GM18517 (cell line): ENCODE data around the gene DRC7.
A peak's percentile ranks its signal among the peaks of the same experiment; 100 is the strongest.

Experiments used
- ATAC-seq: cut with Tn5 transposase; IDR thresholded peaks from one replicate; pipeline ENCODE4 v1.9.1; 2021; ENCODE audit warnings: mild to moderate bottlenecking, moderate library complexity; ENCODE audit not compliant: unreplicated experiment

The DRC7 gene

DNA sequence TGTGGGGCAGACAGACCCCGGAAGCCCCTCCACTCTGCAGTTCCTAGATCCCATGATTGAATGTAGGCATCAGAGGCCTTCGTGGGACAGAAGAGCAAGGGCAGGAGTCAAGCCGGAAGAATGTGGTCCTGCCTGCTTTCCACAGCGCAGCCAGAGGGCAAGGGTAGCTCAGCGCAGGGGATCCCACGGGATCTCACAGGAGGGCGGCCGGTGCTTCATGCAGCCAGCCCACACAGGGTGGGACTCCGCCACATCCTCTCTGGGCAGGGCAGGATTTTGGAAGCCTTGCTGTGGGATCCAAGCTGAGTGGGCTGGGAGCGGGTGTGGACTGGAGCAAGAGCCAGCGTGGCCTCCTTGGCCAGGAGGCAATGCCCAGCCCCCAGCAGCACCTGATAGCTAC, 54.0 kb downstream of the DRC7 start:
- no peak for ATAC-seq

DNA sequence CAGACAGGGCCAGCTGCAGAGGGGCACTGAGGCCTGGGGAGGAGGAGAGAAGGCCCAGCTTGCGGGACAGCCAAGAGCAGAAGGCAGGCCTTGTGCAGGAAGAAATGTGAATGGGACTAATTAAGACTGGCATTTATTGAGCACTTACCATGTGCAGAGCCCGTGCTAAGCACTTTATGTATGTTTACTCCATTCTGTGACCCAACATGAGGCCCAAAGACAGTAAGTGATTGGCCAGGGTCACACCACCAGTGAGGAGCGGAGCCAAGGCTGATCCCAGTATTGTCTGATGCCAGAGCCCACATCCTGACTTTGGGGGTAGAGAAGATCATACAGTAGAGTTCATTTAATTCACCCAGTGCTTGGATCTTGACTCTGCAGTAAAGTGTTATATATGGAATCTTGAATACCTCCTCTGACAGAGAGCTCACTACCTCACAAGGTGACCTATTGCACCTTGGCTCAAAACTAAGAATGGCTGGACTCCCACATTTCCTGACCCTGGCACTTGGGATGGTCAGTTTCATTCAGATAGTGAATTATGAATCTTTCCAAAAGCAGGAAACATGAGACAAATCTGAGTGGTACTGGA, 54.6 kb downstream of the DRC7 start:
- no peak for ATAC-seq

DNA sequence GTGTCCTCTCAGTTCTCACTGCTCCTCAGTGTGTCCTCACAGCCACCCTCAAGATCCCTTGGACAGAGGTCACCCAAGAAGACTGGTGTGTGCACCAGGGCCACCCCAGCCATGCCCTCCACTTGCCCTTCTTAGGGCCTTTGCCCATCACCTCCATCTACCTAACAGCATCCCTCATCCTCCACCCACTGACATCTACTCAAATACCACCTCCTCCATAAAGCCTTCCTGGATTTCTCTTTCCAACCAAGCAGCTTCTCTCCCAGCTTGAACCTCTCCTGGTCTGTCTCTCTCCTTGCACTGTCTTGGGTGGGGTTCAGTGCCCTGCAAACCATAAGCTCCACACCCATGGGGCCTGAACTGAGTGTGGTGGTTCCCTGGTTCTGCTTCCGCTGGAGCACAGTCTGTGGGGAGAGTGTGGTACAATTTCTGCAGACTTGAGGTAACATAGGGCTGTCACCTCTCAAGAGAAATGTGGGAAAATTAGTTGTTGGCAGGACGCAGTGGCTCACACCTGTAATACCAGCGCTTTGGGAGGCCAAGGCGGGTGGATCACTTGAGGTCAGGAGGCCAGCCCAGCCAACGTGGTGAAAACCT, 55.3 kb downstream of the DRC7 start:
- no peak for ATAC-seq

DNA sequence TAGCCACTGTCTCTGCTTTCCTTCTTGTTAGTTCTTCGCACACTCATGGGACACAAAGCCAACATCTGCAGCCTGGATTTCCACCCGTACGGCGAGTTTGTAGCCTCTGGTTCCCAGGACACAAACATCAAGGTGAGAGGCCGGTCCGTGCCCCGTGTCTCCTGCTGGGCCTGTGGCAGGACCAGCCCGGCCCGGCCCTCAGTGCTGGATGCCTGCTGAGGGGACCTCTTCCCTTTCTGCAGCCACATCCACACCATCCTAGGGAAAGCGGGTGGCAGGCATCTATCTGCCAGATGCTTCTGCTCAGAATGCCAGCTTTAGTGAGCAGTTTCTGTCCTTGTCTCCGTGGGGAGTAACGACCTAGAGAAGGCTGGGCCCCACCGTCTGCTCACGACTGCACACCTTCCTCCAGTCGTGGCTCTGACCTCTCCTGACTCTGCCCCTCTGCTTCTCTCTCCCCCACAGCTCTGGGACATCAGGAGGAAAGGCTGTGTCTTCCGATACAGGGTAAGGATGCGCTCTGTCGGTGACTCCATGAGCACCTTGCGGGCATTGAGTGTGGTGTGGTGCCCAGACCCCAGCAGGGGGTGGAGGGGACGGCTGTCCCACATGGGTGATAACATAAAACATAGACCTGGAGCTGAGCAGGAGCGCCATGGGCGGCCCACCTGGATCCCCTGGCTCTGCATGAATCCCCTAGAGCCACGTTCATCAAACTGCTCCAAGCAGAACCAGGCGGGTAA, 56.4 kb downstream of the DRC7 start:
- no peak for ATAC-seq

DNA sequence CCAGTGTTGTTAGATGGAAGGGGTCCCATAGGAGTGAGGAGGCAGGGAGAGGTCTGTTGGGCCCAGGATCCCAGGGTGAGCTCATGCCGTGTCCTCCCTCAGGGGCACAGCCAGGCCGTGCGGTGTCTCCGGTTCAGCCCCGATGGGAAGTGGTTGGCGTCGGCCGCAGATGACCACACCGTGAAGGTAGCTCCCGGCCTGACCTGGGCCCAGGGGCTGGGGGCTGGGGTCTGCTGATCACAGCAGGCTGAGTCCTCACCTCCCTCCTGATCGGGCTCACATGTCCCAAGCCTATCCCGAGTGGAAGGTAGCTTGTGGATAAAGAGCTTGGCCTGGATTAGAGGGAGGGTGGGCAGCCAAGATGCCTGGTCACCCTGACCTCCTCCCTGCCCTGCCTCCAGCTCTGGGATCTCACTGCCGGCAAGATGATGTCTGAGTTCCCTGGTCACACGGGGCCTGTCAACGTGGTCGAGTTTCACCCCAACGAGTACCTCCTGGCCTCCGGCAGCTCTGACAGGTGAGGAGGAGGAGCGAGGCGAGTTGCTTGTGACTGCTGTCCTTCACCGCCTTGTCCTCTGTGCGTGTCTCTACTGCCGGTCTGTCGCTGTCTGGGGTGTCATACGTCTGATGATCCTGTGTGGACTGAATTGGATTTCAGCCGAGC, 57.1 kb downstream of the DRC7 start:
- no peak for ATAC-seq

DNA sequence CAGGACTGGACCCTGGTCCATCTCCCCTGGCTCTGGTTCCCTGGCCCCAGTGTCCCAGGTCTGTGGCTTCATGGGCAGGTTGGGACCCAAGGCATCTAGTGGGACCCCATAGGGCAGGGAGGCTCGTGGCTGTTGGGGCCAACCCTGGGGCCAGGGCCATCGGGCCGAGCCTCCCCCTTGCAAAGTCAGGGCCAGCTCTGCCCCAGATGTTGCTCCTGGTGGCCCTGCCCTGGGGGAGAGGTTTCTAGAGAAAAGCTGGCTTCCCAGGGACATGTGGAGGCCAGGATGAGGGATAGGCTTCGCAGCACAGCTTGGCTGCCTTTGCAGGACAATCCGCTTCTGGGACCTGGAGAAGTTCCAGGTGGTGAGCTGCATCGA, 57.6 kb downstream of the DRC7 start:
- no peak for ATAC-seq

DNA sequence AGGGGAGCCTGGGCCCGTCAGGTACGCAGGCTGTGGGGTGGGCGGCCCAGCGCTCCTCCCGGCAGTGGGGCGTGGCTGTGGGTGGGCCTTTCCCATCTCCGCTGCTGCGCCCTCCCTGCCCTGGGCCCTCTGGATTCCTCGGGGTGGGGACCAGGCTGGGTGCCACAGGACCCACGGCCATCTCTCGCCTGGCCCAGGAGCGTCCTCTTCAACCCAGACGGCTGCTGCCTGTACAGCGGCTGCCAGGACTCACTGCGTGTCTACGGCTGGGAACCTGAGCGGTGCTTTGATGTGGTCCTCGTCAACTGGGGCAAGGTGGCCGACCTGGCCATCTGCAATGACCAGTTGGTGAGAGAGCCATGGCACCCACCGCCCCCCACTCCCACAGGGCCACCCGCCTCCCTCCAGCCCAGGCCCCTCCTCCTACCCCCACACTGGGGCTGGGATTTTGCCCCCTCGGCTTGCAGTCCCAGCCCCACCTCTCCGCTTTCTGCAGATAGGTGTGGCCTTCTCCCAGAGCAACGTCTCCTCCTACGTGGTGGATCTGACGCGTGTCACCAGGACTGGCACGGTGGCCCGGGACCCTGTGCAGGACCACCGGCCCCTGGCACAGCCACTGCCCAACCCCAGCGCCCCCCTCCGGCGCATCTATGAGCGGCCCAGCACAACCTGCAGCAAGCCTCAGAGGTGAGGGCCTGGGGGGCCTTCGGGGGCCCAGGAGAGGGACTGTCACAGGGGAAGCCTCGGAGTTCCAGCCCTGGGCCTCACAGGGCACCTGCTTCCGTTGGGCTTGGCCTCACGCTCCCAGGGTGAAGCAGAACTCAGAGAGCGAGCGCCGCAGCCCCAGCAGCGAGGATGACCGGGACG, 58.2 kb downstream of the DRC7 start:
- no peak for ATAC-seq

DNA sequence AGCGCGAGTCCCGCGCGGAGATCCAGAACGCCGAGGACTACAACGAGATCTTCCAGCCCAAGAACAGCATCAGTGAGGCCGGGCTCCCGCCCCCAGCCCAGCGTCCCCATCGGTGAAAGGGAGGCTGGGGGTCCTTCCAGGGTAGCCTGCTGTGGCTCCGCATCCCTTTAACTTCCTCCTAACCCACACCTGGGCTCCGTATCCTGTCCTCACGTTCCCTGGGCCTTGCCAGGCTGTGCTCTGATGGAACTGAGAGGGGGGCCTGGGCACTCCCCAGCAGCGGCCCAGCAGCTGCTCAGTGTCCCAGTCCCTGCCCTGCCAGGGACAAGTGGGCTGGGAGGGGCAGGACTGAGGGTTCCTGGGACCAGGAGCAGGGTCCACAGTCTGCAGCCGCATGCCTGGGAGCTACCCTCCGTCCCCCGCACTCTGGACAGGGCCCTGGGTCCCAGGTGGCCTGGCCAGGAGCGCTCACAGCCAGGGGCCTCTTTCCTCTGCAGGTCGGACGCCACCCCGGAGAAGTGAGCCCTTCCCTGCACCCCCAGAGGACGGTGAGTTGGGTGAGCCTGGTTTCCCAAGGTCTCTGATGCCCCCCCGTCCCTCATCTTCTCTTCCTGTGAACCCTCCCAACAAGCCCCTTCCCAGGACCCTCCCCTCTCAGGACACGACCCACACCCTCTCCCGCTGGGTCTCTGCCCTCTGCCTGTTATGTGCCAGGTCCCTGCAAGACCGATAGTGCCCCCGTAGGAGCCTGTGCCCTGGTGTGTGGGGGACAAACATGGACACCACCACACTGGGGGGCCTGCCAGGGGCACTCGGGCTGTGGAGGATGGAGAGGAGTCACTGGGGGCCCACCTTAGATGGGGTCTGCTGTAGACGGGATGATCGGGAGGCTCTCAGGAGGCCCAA, 59.1 kb downstream of the DRC7 start:
- ATAC-seq: no peak

DNA sequence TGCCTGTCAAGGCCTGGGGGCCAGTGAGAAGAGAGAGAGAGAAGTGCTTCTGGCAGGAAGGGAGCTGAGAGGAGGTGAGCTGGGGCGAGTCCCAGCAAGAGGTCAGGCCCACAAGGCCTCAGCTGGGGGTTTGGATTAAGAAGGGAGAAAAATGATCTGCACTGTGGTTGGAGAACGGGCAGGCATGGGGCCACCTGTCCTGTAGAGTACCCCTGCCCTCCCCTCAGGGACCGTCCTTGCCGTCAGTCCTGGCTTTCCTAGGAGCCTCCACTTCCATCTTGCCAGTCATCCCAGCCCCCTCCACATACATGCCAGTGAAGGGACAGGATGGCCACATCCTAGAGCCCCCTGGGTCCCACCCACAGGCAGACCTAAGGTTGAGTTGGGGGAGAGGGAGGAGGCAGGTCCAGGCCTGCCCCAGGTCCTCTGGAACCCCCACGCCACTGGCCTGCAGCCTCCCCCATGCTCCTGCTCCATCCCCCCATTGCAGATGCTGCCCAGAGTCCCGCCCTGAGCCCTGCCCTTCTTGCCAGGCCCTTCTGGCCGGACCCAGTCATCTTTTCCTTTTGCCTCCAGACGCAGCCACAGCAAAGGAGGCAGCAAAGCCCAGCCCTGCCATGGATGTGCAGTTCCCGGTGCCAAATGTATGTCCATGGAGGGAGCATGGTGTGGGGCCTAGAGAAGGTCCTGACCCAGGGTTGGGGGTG, 59.9 kb downstream of the DRC7 start:
- no peak for ATAC-seq

DNA sequence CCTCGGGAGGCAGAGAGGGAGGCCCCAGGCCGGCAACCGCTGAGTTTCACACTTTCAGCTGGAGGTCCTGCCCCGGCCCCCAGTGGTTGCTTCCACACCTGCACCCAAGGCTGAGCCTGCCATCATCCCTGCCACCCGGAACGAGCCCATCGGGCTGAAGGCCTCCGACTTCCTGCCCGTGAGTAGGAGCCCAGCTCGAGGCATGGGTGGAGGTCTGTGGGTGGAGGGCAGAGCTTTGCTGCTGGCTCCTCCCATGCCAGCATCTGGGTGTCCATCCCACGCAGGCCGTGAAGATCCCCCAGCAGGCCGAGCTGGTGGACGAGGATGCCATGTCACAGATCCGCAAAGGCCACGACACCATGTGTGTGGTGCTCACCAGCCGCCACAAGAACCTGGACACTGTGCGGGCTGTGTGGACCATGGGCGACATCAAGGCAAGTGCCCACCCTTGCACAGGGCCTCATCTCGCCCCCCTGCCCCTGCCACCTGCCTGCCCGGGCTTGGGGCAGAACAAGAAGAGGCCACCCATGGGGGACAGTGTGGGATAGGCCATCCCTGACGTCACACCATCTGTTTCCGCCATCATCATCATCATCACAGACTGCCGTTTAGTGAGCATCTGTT, 60.6 kb downstream of the DRC7 start:
- ATAC-seq: no peak

DNA sequence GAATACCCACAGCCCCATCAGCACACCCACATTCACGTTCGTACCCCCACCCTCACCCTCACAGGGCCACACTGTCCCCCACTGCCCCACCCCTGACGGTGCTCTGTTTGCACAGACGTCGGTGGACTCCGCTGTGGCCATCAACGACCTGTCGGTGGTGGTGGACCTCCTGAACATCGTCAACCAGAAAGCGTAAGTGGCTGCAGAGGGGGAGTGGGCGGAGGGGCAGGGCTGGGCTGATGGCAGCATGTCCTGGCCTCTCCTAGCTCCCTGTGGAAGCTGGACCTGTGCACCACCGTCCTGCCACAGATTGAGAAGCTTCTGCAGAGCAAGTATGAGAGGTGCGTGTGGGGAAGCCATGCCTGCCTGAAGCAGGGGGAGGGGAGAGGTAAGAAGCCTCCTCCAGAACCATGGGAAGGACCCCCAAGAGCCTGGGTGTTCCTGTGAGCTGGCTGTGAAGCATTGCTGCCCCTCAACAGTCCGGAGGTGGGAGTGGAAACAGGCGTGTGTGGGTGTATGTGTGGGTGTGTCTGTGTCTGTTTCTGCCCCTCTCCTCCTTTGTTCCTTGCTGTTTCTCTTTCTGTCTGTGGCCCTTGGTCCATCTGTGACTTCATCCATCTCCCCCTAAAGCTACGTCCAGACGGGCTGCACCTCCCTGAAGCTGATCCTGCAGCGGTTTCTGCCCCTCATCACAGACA, 61.3 kb downstream of the DRC7 start:
- ATAC-seq: no peak

DNA sequence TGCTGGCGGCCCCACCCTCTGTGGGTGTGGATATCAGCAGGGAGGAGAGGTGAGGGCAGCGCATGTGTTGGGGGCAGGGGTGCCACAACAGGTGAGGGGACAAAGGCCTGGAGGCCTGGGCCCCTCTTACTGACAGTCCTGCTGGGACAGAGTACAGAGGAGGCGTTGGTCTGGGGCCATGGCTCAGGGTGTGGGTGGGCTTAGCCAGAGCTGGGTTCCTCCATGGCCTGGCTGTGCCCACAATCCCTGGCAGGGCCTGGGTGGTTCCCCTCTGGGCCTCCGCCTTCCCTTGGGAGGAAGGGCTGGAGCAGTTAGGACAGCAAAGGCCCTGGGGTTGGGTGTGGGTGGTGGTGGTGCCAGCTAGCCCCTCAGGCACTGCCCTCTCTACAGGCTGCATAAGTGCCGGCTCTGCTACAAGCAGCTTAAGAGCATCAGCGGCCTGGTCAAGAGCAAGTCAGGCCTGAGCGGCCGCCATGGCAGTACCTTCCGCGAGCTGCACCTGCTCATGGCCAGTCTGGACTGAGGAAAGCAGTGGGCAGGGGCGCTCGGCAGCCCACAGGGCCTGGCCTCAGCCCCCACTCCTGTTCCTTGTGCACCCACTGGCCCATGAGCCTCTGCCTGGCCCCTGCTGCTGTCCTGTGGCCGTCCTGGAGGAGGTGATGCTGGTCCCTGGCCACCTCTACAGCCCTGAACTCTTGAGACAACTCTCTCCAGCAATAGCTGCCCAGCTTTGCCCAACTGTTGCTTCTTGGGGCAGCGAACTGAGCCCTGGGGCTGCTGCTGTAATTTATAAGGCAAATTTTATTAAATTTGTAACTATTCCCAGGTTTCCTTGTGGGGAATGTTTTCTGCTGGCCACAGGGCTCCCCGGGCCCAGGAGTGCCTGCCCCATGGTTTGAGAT, 62.1 kb downstream of the DRC7 start:
- peak; percentile 14 for ATAC-seq

DNA sequence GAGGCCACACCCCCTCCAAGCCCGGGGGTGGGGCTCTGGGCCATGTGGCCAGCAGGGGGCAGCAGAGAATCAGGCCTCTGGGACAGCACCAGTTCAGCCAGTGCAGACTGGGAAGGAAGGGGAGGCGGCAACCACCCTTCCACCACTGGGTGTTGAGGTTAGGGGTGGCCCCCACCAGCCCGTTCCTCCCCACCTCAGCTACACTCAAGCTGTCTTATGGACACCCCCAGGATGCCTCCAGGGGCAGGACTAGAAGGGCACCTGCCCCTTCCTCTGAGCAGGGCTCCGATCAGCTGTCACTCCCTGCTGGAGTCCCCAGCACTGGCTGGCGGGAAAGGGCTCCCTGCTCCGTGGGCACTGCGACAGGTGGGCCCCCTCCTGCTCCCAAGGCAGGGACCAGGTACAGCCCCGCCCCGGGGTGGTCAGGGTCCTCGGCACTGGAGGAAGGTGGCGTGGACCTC, 62.8 kb downstream of the DRC7 start:
- ATAC-seq: peak; percentile 87

DNA sequence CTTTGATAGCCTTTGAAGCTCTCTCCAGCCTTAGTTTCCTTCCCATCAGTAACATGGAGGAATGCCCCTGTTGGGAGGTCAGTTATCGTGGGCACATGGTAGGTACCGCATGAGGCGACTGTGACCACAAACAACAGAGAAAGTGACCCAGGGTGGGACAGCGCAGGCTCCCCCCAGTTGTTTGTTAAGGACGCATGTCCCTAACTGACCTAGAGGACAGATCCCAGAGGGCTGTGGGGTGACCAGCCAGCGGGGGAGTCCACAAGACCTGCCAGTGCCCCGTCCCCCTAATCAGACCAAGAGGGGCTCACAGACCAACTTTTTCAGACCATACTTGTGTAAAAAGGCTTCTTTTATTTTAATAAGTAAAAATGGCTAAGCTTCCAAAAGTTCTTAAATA, 63.3 kb downstream of the DRC7 start:
- ATAC-seq: no peak

DNA sequence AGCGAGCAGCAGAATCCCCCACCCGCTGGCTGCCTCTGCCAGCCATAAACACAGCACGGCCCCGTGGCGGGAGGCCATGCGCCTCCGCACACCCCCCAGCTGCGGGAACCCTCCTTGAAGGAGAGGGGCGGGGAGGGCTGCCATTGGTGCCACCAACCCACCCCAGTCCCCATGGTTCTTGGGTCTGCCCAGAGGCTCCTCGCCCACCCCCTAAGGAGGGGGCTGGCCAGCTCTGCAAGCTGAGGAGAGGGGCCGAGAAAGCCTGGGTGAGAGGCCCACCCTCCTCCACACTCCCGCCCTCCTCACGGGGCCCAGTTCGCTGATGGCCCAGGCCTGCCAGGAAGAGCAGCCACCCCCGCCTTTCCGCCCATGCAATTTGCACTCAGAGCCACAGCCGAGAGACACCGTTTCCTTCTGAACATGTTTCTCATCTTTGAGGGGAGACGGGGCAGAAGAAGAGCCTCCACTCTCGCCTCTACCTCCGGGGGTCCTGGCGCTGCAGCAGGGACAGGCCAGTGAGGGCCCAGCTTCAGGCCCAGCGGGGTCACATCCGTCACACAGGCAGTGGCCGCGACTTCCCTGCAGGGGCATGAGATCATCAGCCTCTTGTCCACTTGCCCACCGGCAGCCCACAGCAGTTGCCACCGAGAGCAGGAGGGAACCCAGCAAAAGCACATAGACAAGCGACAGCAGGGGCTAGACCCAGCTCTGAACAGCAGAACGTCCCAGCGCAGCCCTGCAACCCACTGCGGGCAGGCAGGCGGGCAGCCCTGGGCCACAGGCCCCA, 63.9 kb downstream of the DRC7 start:
- no peak for ATAC-seq

DNA sequence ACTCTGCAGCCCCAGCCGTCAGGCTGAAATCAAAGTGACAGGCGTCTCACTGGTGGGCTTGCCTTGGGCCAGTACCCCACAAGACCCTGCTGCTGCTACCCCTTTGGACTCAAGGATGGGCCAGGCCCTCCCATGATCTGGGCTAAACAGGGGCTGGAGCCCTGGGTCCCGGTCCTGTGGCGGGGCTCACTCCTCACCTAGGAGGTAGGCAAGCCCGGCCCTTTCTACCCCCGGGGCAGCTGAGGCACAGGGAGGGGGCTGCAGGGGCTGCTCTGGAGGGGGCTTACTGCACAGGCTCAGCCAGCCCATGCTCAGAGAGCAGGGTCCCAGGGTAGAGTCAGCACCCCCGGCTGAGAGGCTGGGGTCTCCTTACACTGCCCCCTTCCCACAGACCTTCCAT, 64.5 kb downstream of the DRC7 start:
- ATAC-seq: no peak
